Measurements from ENCODE around the gene PNMA6F.
"Not testable (repeated sequence)": the region's sequence is repeated elsewhere in the genome, so short reads cannot be mapped to it uniquely, and the experiment has no call there.

Gene PNMA6F

DNA sequence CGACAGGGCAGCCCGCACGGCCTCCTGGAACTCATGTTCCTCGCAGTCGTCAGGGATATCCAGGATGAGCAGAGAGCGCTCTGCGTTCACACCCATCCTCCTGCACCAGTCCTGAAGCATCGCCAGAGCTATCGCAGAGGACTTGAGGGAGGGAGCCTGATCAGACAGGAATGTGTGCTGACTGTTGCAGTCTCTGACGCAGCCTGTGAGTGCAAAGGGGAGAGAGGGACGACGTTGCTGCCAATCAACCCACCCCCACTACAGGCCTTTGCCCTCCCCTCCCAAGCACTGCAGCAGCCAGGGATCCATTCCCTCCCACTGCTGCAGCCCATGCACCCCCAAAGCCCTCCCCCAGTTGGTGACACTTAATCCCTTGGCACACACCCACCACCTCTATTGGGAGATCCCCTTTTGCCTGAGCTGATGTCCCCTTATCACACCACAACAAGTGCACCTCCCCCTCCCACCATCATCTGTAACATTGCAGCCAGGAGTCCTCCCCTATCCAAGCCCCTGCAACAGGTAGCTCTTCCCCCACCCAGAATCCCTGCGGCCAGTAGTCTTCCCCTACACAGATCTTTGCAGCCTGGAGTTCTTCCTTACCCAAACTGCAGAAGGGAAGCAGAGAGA is 897 bp downstream of the PNMA6F start:
- TF ChIP-seq, protein P1, sequence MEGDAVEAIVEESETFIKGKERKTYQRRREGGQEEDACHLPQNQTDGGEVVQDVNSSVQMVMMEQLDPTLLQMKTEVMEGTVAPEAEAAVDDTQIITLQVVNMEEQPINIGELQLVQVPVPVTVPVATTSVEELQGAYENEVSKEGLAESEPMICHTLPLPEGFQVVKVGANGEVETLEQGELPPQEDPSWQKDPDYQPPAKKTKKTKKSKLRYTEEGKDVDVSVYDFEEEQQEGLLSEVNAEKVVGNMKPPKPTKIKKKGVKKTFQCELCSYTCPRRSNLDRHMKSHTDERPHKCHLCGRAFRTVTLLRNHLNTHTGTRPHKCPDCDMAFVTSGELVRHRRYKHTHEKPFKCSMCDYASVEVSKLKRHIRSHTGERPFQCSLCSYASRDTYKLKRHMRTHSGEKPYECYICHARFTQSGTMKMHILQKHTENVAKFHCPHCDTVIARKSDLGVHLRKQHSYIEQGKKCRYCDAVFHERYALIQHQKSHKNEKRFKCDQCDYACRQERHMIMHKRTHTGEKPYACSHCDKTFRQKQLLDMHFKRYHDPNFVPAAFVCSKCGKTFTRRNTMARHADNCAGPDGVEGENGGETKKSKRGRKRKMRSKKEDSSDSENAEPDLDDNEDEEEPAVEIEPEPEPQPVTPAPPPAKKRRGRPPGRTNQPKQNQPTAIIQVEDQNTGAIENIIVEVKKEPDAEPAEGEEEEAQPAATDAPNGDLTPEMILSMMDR (IDR thresholded peaks at IDR 0.05; ENCODE audit: low read depth, low read length), result no peak
- DNase-seq (ENCODE audit: low read depth, low spot score), result no peak
- in situ Hi-C loops (cut with HindIII; ENCODE audit: low sequenced_read_pairs), result no loop called here
- H3K4me3 ChIP-seq (ENCODE audit: low read depth, low read length), result no peak overlapping the region

DNA sequence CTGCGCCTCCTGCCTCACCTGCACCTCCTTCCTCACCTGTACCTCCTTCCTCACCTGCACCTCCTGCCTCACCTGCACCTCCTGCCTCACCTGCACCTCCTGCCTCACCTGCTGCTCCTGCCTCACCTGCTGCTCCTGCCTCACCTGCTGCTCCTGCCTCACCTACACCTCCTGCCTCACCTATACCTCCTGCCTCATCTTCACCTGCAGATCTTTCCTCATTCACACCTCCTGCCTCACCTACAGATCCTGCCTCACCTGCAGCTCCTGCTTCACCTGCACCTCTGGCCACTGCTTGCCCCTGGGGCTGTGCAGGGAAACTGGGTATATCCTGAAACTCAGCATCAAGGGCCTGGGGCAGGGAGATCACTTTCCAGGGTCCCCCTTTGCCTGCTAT is 1.5 kb downstream of the PNMA6F start:
- DNase-seq (ENCODE audit: low read depth, low spot score); H3K4me3 ChIP-seq (ENCODE audit: low read depth, low read length); in situ Hi-C loops (cut with HindIII; ENCODE audit: low sequenced_read_pairs): not testable (repeated sequence)

DNA sequence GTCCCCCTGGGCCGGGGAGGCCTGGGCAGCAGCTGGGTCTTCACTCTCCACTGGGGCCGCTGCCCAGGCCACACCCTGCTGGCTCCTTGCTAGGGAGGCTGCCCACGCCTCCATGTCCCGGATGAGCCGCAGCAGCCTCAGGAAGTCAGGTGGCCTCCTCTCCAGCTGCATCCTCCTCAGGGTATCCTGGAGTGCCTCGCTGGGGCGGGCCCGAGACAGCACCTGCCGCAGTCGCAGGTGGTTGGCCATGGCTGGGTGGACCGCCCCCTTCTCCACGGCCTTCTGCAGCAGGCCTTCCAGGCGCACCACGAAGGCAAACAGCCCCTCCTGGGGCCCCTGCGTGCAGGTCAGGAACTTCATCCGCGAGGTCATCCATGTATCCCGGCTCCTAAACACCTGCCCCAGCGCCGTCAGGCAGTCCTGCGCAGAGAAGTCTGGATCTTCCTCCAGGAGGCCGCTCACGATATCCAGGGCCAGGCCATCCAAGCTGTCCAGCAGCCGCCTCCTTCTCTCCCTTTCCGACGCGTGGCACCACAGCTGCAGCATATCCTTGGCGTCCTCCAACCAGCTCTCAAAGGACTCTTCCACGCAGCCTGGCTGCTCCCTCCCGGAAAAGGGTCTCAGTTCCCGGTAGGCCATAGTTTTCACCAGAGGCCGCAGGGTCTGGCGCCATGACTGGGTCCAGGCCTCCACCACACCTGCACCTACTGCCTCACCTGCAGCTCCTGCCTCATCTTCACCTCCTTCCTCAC is 2.1 kb downstream of the PNMA6F start:
- H3K4me3 ChIP-seq (ENCODE audit: low read depth, low read length), result no peak overlapping the region
- TF ChIP-seq, protein P1 (IDR thresholded peaks at IDR 0.05; ENCODE audit: low read depth, low read length), result no peak
- in situ Hi-C loops (cut with HindIII; ENCODE audit: low sequenced_read_pairs), result no loop called here
- DNase-seq (ENCODE audit: low read depth, low spot score), result no peak

DNA sequence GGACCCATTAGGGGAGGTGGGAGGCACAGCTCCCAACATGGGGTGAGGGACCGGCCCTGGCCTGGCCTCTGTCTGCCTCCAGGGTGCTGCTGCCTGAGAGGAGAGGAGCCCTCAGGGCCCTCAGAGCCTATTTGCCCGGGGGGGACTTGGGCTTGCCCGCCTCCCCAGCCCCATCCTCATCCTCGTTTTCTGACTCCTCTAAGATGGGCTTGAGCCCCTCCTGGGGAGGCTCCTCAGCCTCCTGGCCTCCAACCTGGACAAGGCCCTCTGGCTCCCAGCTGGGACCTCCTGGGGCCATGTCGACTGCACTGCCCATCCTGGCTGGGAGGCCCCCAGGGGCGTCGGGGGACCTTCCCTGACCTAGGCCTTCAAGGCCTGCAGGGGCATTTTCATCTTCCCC is 2.8 kb downstream of the PNMA6F start:
- TF ChIP-seq, protein P1 (IDR thresholded peaks at IDR 0.05; ENCODE audit: low read depth, low read length), result no peak
- no peak for DNase-seq (ENCODE audit: low read depth, low spot score)
- H3K4me3 ChIP-seq (ENCODE audit: low read depth, low read length), result no peak overlapping the region
- in situ Hi-C loops (cut with HindIII; ENCODE audit: low sequenced_read_pairs), result no loop called here

DNA sequence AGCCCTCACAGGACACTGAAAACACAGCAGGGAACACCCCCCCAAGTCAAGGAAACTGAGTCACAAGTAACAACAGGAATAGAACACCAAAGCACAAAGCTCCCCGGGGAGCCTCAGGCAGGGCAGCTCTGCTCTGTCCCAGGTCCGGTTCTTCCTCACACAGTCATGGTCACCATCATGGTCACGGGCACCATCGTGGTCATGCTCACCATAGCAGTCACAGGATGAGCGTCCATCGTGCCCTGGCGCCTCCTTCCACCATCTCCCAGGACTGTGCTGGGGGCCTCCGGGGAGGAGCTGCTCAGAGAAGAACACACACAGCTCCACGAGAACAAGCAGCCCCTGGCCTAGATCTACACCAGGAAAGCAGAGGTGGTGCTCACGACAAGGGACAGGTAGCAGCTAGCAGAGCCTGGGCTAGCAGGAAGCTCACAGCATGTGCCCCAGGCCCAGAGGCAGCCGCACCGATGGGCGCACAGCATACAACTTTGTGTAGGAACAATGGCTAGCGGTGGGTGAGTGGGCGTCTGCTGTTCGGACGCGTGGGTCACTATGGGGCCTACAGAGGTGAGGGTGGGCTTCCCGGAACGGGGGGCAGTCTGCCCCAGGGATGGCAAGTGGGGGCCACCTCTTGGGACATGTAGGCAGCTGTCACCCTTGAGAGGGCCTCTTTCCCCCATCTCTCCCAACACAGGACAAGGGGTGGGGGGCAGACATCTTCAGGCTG is 3.4 kb downstream of the PNMA6F start:
- TF ChIP-seq, protein P1 (IDR thresholded peaks at IDR 0.05; ENCODE audit: low read depth, low read length), result no peak
- DNase-seq (ENCODE audit: low read depth, low spot score), result no peak
- in situ Hi-C loops (cut with HindIII; ENCODE audit: low sequenced_read_pairs), result no loop called here
- H3K4me3 ChIP-seq (ENCODE audit: low read depth, low read length), result no peak overlapping the region

DNA sequence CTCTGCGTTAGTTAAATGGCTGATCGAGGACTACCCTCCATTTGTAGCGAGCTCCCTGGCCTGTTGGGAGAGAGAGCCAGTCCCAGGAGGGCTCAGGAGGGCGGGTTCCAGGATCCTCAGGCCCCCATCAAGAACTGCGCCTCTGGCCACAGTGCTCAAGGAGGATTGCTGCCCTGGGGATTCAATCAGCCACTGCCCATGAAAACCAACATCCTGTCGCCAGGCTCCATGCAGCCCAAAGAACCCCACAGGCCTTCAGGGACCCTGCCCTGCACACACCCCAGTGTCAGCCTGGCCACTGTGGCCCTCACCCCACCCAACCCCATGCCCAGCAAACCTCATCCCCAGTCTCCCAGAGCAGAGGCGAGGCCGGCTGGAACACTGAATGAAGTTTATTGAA is 4.3 kb downstream of the PNMA6F start:
- H3K4me3 ChIP-seq (ENCODE audit: low read depth, low read length), result no peak overlapping the region
- in situ Hi-C loops (cut with HindIII; ENCODE audit: low sequenced_read_pairs), result no loop called here
- DNase-seq (ENCODE audit: low read depth, low spot score), result no peak
- TF ChIP-seq, protein P1 (IDR thresholded peaks at IDR 0.05; ENCODE audit: low read depth, low read length), result no peak

DNA sequence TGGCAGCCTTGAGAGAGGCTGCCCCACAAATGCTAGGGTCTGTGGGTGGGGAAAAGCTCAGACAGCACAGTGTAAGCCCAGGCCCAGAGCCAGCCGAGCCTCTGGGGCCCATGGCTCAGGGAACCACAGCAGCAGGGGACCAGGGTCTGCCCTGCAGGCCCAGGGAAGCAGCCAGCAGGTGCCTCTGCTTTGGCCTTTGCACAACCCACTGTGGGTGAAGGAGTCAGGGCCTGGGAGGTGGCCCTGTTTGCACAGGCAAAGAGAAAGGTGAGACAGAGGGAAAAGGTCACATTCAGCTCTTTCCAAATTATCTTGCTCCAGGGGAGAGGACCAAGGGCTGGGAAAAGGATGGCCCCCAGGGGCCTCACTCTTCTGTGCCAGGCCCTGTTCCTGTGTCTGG is 8.7 kb downstream of the PNMA6F start:
- in situ Hi-C loops (cut with HindIII; ENCODE audit: low sequenced_read_pairs), result no loop called here
- DNase-seq (ENCODE audit: low read depth, low spot score), result no peak
- no peak overlapping the region for H3K4me3 ChIP-seq (ENCODE audit: low read depth, low read length)
- TF ChIP-seq, protein P1 (IDR thresholded peaks at IDR 0.05; ENCODE audit: low read depth, low read length), result no peak

All from astrocyte of the spinal cord (primary cell).